Endothelial cell of umbilical vein (primary cell): Measurements from ENCODE around the gene WBP2. TPM values are rescaled to one million over a fixed set of nuclear protein-coding genes. Genes with fewer than 3 reads are reported as not detected.

Experiments used
- BruUV-seq: library from RNA; stranded (reverse); fragments of 400-500 nt; replicated peaks from 2 replicates; lab custom pipeline; 2021; lab: Mats Ljungman, UMichigan
- CTCF ChIA-PET: fragments of 300-600, 350-600 bp; sonication (Branson Sonifier 250); formaldehyde crosslinking; loops from one replicate; lab custom pipeline; 2021; ENCODE audit warnings: antibody characterized with exemption, inconsistent platforms; lab: Charles Lee
- POLR2A ChIA-PET: fragments of 300-600, 350-600 bp; sonication (Branson Sonifier 250); formaldehyde crosslinking; loops from one replicate; lab custom pipeline; 2021; ENCODE audit warnings: antibody characterized with exemption, inconsistent platforms; lab: Charles Lee
- DNase-seq: peaks from one replicate; pipeline ENCODE4 v3.0.0-alpha.2; 2011; ENCODE audit warnings: low read depth, low spot score
- FAIRE-seq: peaks from 2 replicates; lab custom pipeline; 2011; peaks lifted over from hg19 to GRCh38; lab: Jason Lieb, UNC
- H2AFZ ChIP-seq: 2 replicates; pipeline ENCODE4 v1.6.0; 2012; ENCODE audit warnings: low read depth, low read length, control low read depth, inconsistent platforms
- H3K27ac ChIP-seq: 2 replicates; pipeline ENCODE4 v1.5.1; 2011; ENCODE audit warnings: low read depth, mild to moderate bottlenecking, control low read depth, low read length, moderate library complexity; ENCODE audit not compliant: insufficient read depth
- H3K27me3 ChIP-seq, 2 experiments: 2 replicates each; pipeline versions ENCODE4 v1.6.0 to v1.6.1; 2011; ENCODE audit warnings: low read length in 2 of 2, mixed read lengths in 1 of 2; ENCODE audit not compliant: control insufficient read depth in 2 of 2, insufficient read depth in 2 of 2
- H3K36me3 ChIP-seq, 2 experiments: 2 replicates in 1 of 2; 3 replicates in 1 of 2; pipeline ENCODE4 v1.5.1; 2011; ENCODE audit warnings: low read length in 2 of 2, mild to moderate bottlenecking in 1 of 2, moderate library complexity in 1 of 2; ENCODE audit not compliant: control insufficient read depth in 2 of 2, insufficient read depth in 2 of 2; ENCODE audit errors: extremely low read depth in 1 of 2
- H3K4me1 ChIP-seq: 3 replicates; pipeline ENCODE4 v1.5.1; 2011; ENCODE audit warnings: mild to moderate bottlenecking, low read length; ENCODE audit not compliant: control insufficient read depth, insufficient read depth; ENCODE audit errors: extremely low read depth
- H3K4me2 ChIP-seq: 2 replicates; pipeline ENCODE4 v1.6.1; 2011; ENCODE audit warnings: low read length, control low read depth, mixed read lengths; ENCODE audit not compliant: insufficient read depth
- H3K4me3 ChIP-seq, 3 experiments: fragments of 200-600 bp in 1 of 3; sonication (generic), shearing (Covaris generic) in 1 of 3; replicated peaks in 1 of 3; 2 replicates each; pipeline ENCODE4 v1.5.1; 2011 to 2016; ENCODE audit warnings: control low read depth in 3 of 3, low read length in 3 of 3, mild to moderate bottlenecking in 2 of 3, inconsistent platforms in 1 of 3, low read depth in 1 of 3, moderate library complexity in 1 of 3; ENCODE audit not compliant: insufficient read depth in 1 of 3
- H3K79me2 ChIP-seq: 2 replicates; pipeline ENCODE4 v1.6.0; 2012; ENCODE audit warnings: low read length, inconsistent platforms; ENCODE audit not compliant: control insufficient read depth, insufficient read depth
- H3K9ac ChIP-seq: replicated peaks from 2 replicates; pipeline ENCODE3; 2011; ENCODE audit warnings: low read length, control low read depth; ENCODE audit not compliant: insufficient read depth; ENCODE audit errors: extremely low read depth
- H3K9me1 ChIP-seq: replicated peaks from 3 replicates; pipeline ENCODE4 v1.6.0; 2011; ENCODE audit warnings: mild to moderate bottlenecking, low read length; ENCODE audit not compliant: control insufficient read depth, insufficient read depth; ENCODE audit errors: extremely low read depth
- H3K9me3 ChIP-seq: replicated peaks from 2 replicates; pipeline ENCODE4 v1.5.1; 2012; ENCODE audit warnings: low read length, inconsistent platforms; ENCODE audit not compliant: control insufficient read depth, insufficient read depth
- H4K20me1 ChIP-seq: replicated peaks from 2 replicates; pipeline ENCODE3; 2011; ENCODE audit warnings: mild to moderate bottlenecking, low read length; ENCODE audit not compliant: control insufficient read depth, insufficient read depth; ENCODE audit errors: extremely low read depth
- POLR2A ChIP-seq: IDR thresholded peaks from 2 replicates; pipeline ENCODE4 v1.6.1; 2012; ENCODE audit warnings: low read depth, mild to moderate bottlenecking, control low read depth, low read length
- dilution Hi-C: fragments of 300-500 bp; cut with MboI; formaldehyde crosslinking; loops from one replicate; pipeline ENCODE4 v1.15.0; 2019; ENCODE audit warnings: low sequenced_read_pairs; ENCODE audit not compliant: extremely low pct_ligation_motif_present
- intact Hi-C: fragments of 100-400 bp; cut with micrococcal nuclease; formaldehyde crosslinking; loops from one replicate; pipeline ENCODE4 v1.10.0; 2022
- polyA plus RNA-seq, 4 experiments: library from polyadenylated mRNA; depleted of rRNA in 3 of 4; stranded (reverse) in 3 of 4; unstranded in 1 of 4; fragments of >200 nt; gene quantifications; 2 replicates each; pipeline versions ENCODE4 v1.2.1 to v1.2.3, GENCODE V29; 2011 to 2012; ENCODE audit warnings: missing spikeins in 1 of 4
- total RNA-seq: library from RNA; stranded (reverse); gene quantifications from 2 replicates; pipeline ENCODE4 v1.2.3, GENCODE V29; 2021
- TF ChIP-seq, protein P1 (sequence below), 2 donors: IDR thresholded peaks; 1 replicate in 1 of 2; 2 replicates in 1 of 2; pipeline ENCODE4 v1.5.1; 2011; ENCODE audit warnings: low read length in 2 of 2, mild to moderate bottlenecking in 2 of 2, moderate library complexity in 2 of 2, control low read depth in 1 of 2, inconsistent platforms in 1 of 2, low read depth in 1 of 2; ENCODE audit not compliant: insufficient read depth in 1 of 2; ENCODE audit errors: extremely low read depth in 1 of 2

The WBP2 gene
- total and polyA plus RNA-seq, 2 donors (not counting 3 experiments of a cell fraction or from before 2014, with no cell fraction given) = 81.5 to 126 TPM

DNA sequence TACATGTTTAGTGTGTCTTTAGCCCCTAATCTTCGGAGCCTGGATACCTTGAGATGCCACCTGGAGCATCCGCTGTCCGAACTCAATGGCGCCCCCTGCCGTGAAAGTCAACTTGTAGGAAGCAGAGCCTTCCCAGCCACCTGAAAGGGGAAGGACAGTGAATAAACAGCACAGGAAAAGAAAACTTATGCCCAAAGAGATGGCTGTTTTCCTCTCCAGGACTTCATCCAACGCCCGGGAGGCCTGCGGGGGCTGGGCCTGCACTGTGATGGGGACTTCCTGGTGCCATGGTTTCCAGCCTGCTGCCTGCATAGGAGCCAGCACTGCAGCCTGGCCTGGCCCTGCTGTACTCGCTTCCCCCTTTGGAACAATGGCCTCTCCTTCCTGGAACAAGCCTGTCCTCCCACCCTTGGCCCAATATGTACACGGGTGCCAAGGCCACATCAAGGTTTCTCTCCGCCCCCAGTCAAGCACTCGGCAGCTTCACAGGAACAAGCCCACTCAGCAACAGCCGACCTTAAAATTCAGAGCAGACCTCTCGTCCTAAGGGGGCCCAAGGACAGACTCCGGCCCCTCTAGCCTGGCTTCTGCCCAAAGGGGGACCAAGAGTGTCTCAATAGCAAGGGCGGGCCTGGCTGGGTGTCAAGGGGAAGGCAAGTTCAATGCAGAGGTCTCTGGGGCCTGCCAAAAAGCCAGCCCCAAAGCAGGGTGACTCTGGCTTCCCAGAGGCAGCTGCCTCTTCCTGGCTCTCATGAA, 6.4 kb downstream of the WBP2 start:
- FAIRE-seq = peak; percentile 88
- H3K4me3 ChIP-seq = no peak overlapping the region
- no peaks in the 10 kb centered on the region for H4K20me1 ChIP-seq
- no peaks in the 10 kb centered on the region for H3K9me1 ChIP-seq
- no peak for TF ChIP-seq POLR2A
- TF ChIP-seq, protein P1, sequence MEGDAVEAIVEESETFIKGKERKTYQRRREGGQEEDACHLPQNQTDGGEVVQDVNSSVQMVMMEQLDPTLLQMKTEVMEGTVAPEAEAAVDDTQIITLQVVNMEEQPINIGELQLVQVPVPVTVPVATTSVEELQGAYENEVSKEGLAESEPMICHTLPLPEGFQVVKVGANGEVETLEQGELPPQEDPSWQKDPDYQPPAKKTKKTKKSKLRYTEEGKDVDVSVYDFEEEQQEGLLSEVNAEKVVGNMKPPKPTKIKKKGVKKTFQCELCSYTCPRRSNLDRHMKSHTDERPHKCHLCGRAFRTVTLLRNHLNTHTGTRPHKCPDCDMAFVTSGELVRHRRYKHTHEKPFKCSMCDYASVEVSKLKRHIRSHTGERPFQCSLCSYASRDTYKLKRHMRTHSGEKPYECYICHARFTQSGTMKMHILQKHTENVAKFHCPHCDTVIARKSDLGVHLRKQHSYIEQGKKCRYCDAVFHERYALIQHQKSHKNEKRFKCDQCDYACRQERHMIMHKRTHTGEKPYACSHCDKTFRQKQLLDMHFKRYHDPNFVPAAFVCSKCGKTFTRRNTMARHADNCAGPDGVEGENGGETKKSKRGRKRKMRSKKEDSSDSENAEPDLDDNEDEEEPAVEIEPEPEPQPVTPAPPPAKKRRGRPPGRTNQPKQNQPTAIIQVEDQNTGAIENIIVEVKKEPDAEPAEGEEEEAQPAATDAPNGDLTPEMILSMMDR (IDR thresholded peaks at IDR 0.05; ENCODE audit: extremely low read depth in 1 of 2, insufficient read depth in 1 of 2, low read depth in 1 of 2, low read length in 2 of 2) = peak; percentile 75 to 77
- intact Hi-C loops = no loop called here
- DNase-seq = peak; percentile 51
- no peaks in the 10 kb centered on the region for H3K9me3 ChIP-seq
- no TSS peak for BruUV-seq
- ChIA-PET CTCF (interaction anchor here (0.7 to 6.8 kb wide), 18 partner anchors 8 to 95 kb away, joined by 3 to 49 read pairs (median 6); partner anchors contain the start of genes GALK1, TRIM47, TRIM65 and UNK), POLR2A (interaction anchor here (1.4 kb wide), 1 partner anchor 69 kb away, joined by 6 read pairs; no protein-coding TSS in a partner anchor)
- peaks cover 9% of the 10 kb centered on the region for H3K79me2 ChIP-seq
- peak overlapping the region; percentile 39 for H3K27ac ChIP-seq
- H2AFZ ChIP-seq = no peak overlapping the region
- H3K4me1 ChIP-seq = peaks cover 46% of the 10 kb centered on the region
- no peak overlapping the region for H3K9ac ChIP-seq
- peaks cover 3 to 37% of the 10 kb centered on the region in 2 experiments for H3K36me3 ChIP-seq
- dilution Hi-C loops = no loop called here
- no peaks in the 10 kb centered on the region for H3K27me3 ChIP-seq
- H3K4me2 ChIP-seq = no peak overlapping the region
